GM21619 (cell line): ENCODE measurements around the gene WDR27.
"Not testable (repeated sequence)": the region's sequence is repeated elsewhere in the genome, so short reads cannot be mapped to it uniquely, and the experiment has no call there.

Source experiments
- ATAC-seq: cut with Tn5 transposase; IDR thresholded peaks from one replicate; pipeline ENCODE4 v1.9.1; 2021; ENCODE audit not compliant: unreplicated experiment

WDR27 gene

GRCh38 chr6:169664227-169664626 is 37.6 kb downstream of the WDR27 start:
- ATAC-seq = no peak

- no peak for ATAC-seq
Measured at GRCh38 chr6:169663468-169663867, 38.4 kb downstream of the WDR27 start.

GRCh38 chr6:169661391-169661756 is 40.5 kb downstream of the WDR27 start:
- ATAC-seq = no peak

- no peak for ATAC-seq
Measured at GRCh38 chr6:169660751-169661390, 41.0 kb downstream of the WDR27 start.

- ATAC-seq = no peak
Measured at GRCh38 chr6:169659820-169660610, 41.8 kb downstream of the WDR27 start.

DNA sequence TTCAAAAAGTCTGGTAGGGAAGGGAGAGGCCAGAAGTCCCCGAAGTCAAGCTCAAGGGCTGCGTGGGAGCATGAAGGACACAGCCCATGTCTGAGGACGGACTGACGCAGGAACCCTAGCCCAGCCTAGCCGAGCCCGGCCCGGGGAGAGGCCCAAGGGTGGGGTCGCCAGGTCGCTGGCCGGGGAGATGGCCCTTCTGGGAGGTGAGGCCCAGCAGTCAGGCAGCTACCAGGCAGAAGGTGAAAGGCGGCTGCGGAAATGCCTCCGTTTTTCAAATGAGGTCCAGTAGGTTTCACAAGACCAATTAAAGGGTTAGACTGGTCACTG is 44.6 kb downstream of the WDR27 start:
- ATAC-seq = no peak

DNA sequence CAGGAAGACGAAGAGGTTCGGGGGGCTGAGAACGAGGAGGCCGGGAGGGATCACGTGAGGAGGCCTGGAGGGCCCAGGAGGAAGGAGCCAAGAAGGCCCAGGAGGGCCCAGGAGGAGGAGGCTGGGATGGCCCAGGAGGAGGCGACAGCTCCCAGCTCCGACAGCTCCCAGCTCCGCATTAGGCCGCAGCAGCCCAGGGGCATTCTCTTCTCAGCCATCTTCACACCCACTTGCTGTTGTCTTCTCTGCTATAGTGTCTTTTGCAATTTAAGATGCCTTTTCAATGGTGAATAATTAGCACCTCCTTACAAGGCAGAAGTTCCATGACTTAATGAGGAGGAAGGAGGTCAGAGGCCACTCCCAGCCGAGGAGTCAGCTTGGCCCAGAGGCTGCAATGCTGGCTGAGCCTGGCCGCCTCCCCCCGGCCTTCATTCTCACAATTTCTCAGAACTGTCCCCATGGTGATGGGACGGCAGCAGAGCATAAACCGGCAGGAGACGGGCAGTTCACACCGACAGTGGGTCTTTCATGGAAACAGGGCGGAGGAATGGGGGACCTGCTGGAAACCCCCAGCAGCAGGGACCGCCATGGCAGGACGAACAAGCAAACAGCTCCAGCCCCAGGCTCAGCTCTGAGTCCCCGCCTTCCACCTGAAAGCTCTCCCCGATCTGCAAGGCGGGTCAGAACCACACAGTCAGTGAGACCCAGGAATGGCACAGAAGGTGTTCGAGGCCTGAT is 45.1 kb downstream of the WDR27 start:
- ATAC-seq = no peak

DNA sequence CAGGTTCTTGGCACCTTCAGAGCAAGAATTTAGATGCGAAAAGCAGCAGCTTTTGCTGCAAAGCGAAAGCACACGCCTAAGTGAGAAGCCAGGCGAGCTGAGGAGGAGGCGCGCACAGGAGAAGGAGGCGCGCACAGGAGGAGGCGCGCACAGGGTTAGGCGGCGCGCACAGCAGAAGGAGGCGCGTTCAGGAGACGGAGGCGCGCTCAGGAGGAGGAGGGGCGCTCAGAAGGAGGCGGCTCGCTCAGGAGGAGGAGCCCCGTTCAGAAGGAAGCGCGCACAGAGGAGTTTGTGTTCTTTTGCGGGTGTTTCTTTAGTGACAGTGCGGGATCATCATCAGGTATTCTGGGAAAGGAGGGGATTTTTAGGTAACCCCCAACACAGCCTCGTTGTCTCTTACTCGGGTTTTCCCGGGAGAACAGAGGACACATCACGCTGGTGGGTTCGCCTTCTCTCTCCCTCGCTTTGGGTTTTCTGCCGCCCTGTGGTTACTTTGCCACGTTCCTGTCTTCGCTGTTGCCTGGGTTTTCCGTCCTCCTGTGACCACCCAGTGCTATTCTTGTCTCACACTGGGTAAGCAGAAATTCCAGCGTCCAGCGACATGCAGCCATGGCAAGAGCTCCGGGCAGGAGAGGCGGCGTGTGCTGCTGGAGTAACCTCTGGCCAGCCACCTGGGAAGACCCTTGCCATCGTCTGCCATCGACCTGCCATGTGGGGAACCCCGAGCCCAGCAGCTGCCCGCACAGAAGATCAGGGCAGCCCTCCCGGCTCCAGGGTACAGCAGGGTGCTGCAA is 47.0 kb downstream of the WDR27 start:
- ATAC-seq = no peak

- ATAC-seq = no peak
Measured at GRCh38 chr6:169653691-169654090, 48.1 kb downstream of the WDR27 start.

DNA sequence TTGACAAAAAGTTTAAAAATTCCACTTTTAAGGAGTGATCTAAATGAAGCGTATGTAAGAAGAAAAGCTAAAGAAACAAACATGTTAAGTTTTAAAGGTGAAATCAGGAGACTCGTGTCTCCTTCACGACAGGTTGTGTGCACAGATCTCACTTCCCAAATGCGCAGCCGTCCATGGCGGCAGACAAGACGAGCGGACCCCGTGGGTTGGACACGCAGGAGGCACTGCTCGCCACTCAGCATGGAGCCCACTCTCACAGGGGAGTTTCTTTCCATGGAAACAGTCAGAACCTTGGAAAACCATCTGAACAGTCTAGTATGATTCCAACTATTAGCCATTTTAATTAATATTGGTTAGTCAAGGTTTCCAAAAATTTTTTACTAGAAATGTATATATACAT is 48.9 kb downstream of the WDR27 start:
- ATAC-seq = no peak

DNA sequence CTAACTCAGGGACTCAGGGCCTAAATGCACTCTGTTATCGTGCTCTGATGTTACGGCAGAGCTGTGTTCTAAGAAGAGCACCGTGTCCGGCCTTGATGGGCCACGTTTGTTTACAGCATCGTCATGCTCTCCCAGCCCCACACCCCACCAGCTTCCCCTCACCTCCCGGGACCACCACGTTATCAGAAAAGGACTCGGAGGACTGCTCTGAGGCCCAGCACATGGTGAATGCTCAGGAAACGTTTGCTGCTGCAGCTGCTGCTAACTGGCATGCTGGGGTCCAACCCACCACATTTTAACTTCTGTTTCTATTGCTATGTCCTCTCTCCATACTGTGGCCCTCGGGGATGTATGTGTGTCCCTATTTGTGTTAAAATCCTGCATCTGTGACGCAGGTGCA is 50.3 kb downstream of the WDR27 start:
- no peak for ATAC-seq

- ATAC-seq = no peak
Measured at GRCh38 chr6:169650959-169651292, 50.9 kb downstream of the WDR27 start.

DNA sequence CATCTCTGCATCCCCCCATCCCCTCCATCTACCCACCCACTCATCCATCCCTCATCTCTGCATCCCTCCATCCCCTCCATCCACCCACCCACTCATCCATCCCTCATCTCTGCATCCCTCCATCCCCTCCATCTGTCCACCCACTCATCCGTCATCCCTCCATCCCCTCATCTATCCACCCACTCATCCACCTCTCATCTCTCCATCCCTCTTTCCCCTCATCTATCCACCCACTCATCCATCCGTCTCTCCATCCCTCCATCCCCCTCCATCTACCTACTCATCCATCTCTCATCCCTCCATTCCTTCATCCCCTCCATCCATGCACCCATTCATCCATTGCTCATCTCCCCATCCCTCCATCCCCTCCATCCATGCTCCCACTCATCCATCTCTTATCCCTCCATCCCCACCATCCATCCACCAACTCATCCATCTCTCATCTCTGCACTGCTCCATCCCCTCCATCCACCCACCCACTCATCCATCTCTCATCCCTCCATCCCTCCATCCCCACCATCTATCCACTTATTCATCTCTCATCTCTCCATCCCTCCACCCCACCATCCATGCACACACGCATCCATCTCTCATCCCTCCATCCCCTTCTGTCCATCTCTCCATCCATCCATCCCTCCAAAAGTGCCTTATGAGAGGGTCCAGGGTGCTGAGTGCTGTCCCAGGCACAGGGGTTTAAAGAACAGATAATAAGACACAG is 51.4 kb downstream of the WDR27 start:
- ATAC-seq = no peak

- ATAC-seq = no peak
Measured at GRCh38 chr6:169648617-169649016, 53.2 kb downstream of the WDR27 start.

- no peak for ATAC-seq
Measured at GRCh38 chr6:169648092-169648491, 53.7 kb downstream of the WDR27 start.

GRCh38 chr6:169647637-169648036 is 54.2 kb downstream of the WDR27 start:
- no peak for ATAC-seq

DNA sequence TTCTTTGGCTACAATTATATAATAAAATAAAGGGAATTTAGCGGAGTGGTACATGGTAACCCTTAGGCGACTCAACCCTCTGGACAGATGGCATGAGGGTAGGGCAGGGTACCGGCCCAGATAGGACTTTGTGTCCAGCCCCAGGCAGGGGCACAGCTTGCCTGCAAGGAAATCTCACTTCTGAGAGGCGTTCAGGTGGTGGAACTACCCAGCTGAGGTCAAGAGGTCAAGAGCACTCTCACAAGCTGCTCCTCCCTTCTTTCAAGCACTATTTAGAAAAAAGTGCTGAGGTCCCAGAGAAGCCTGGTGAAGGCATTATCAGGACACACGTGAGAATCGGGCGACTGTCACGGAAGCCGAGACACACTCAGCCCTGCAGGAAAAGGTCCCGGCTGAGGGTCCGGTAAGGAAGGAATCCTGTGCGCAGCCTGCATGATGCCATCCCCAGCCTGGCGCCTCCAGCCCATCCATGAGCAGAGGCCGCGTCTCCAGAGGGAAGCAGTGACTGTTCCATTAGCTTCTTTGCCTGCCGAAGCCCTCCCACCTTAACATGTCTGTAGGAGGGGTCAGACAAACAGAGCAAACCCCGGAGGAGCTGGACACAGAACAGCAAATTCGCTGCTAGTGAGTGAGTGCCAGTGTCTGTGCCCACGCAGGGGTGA is 54.8 kb downstream of the WDR27 start:
- ATAC-seq = no peak

DNA sequence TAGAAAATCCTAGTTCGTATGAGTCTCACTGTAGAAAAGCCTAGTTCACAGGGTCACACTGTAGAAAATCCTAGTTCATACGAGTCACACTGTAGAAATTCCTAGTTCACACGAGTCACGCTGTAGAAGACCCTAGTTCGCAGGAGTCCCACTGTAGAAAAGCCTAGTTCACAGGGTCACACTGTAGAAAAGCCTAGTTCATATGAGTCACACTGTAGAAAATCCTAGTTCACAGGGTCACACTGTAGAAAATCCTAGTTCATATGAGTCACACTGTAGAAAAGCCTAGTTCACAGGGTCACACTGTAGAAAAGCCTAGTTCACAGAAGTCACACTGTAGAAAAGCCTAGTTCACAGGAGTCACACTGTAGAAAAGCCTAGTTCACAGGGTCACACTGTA is 56.4 kb downstream of the WDR27 start:
- not testable (repeated sequence) for ATAC-seq

- no peak for ATAC-seq
Measured at GRCh38 chr6:169643521-169643920, 58.3 kb downstream of the WDR27 start.

GRCh38 chr6:169642455-169642854 is 59.4 kb downstream of the WDR27 start:
- no peak for ATAC-seq
